Measurements from ENCODE around the gene KRT77.

DNA sequence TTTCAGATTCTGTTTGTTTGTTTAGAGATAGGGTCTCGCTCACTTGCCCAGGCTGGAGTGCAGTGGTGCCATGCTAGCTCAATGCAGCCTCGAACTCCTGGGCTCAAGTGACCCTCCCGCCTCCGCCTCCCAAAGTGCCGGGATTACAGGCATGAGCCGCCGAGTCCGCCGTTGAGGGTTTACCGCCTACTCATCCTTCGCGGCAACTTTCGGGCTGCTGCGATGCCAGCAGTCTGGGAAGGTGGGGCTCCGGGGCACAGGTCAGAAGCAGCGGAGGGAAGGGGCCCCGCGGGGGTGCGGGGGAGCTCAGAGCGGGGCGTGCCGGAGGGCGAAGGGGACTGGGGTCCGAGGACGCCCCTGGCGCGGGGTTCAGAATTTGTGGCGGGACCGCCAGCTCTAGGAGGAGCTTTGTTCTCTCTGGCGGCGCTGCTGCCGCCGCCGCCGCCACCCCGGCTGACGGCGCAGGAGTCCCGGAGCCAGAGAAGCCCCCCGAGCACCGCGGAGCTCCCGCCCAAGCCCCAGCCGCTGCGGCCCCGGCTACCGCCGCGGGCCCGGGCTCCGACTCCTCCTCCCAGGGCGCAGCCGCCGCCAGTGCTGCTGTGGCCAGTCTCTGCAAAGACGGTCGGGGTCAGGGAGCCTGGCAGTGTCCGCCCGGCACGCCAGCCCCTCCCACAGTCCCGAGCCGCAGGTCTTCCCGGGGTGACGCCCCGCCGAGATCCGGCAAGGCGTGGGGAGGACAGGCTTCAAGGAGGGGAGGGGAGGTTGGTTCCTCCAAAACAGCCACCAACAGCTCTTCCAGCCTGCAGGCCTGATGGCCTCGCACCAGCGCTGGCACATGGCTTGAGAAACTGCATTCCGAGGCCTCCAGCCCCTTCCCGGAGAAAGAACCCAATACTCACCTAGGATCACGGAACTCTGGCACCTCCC is 10.9 kb upstream of the KRT77 start:
- TF ChIP-seq CSDC2 (CRISPR knock-in tag; IDR thresholded peaks at IDR 0.05) (no peak), PATZ1 (CRISPR knock-in tag; IDR thresholded peaks at IDR 0.05; ENCODE audit: borderline replicate concordance) (no peak), OSR1 (CRISPR knock-in tag; IDR thresholded peaks at IDR 0.05) (no peak), ZC3H10 (CRISPR knock-in tag; IDR thresholded peaks at IDR 0.05) (no peak), TCF4 (CRISPR knock-in tag; IDR thresholded peaks at IDR 0.05; ENCODE audit: borderline replicate concordance) (no peak)
- TF ChIP-seq, protein P1, sequence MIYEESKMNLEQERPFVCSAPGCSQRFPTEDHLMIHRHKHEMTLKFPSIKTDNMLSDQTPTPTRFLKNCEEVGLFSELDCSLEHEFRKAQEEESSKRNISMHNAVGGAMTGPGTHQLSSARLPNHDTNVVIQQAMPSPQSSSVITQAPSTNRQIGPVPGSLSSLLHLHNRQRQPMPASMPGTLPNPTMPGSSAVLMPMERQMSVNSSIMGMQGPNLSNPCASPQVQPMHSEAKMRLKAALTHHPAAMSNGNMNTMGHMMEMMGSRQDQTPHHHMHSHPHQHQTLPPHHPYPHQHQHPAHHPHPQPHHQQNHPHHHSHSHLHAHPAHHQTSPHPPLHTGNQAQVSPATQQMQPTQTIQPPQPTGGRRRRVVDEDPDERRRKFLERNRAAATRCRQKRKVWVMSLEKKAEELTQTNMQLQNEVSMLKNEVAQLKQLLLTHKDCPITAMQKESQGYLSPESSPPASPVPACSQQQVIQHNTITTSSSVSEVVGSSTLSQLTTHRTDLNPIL (CRISPR knock-in tag; IDR thresholded peaks at IDR 0.05; ENCODE audit: low read depth): no peak

Data from SK-N-SH treated with all-trans-retinoic acid at 6 μM for 48 hours (cell line).